AG04449 (cell line): Measurements from ENCODE around the gene MACROH2A1.

Experiments
- CTCF ChIA-PET: fragments of 350-600 bp; formaldehyde crosslinking; extraction: SDS; loops from one replicate; lab custom pipeline; 2021; ENCODE audit warnings: antibody characterized with exemption; lab: Yijun Ruan, JAX
- POLR2A ChIA-PET: fragments of 400-600, 350-600 bp; formaldehyde crosslinking; extraction: SDS; loops from one replicate; lab custom pipeline; 2020; ENCODE audit warnings: antibody characterized with exemption, inconsistent platforms; lab: Yijun Ruan, JAX
- DNase-seq: peaks from one replicate; pipeline ENCODE4 v3.0.0-alpha.2; 2010; ENCODE audit warnings: low read depth, low spot score
- H3K4me3 ChIP-seq: 2 replicates; pipeline ENCODE4 v1.5.1; 2011; ENCODE audit warnings: low read depth, mild to moderate bottlenecking, control low read depth, low read length
- TF ChIP-seq, protein P1 (sequence below): IDR thresholded peaks from one replicate; pipeline ENCODE4 v1.5.1; 2011; ENCODE audit warnings: mild to moderate bottlenecking, moderate library complexity, low read length, control low read depth, inconsistent platforms; ENCODE audit not compliant: insufficient read depth; ENCODE audit errors: missing control alignments

Gene MACROH2A1

DNA sequence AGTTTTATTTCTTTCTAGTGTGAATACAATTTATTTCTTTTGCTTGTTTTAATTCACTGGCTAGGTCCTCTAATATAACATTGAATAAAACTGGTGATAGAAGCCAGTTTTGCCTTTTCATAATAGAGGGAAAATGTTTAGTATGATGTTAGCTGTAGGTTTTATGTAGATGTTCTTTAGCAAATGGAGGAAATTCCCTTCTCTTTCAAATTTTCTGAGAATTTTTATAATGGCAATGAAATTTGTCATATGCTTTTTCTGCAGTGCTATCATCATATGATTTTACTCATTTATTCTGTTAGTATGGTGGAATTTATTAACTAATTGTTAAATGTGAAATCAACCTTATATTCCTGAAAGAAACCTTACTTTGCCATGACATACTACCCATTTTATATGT is 18.1 kb upstream of the MACROH2A1 start:
- no peak overlapping the region for H3K4me3 ChIP-seq
- ChIA-PET CTCF (interaction anchor here (2.8 kb wide), 1 partner anchor 9 kb away, joined by 16 read pairs; no protein-coding TSS in a partner anchor), POLR2A (no interaction called here)
- TF ChIP-seq, protein P1, sequence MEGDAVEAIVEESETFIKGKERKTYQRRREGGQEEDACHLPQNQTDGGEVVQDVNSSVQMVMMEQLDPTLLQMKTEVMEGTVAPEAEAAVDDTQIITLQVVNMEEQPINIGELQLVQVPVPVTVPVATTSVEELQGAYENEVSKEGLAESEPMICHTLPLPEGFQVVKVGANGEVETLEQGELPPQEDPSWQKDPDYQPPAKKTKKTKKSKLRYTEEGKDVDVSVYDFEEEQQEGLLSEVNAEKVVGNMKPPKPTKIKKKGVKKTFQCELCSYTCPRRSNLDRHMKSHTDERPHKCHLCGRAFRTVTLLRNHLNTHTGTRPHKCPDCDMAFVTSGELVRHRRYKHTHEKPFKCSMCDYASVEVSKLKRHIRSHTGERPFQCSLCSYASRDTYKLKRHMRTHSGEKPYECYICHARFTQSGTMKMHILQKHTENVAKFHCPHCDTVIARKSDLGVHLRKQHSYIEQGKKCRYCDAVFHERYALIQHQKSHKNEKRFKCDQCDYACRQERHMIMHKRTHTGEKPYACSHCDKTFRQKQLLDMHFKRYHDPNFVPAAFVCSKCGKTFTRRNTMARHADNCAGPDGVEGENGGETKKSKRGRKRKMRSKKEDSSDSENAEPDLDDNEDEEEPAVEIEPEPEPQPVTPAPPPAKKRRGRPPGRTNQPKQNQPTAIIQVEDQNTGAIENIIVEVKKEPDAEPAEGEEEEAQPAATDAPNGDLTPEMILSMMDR, result no peak
- DNase-seq, result no peak

DNA sequence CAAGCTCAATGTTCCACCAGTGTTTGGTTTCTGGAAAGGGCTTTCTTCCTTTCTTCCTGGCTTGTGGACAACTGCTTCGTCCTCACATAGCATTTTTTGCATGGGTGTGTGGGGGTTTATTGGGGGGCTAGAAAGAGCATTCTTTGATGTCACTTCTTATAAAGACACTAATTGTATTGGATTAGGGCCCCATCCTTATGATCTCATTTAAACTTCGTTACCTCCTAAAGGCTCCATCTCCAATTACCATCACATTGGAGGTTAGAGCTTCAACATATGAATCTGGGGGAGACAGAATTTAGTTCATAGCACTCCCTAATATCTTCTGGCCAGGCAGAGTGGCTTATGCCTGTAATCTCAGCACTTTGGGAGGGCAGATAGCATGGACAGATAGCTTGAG is 6.1 kb upstream of the MACROH2A1 start:
- no peak for DNase-seq
- CTCF ChIA-PET, result interaction anchor here (0.8 to 3.2 kb wide), 4 partner anchors 17 to 73 kb away, joined by 3 to 15 read pairs (median 4); no protein-coding TSS in a partner anchor
- TF ChIP-seq, protein P1, result no peak
- H3K4me3 ChIP-seq, result no peak overlapping the region
- POLR2A ChIA-PET, result no interaction called here

DNA sequence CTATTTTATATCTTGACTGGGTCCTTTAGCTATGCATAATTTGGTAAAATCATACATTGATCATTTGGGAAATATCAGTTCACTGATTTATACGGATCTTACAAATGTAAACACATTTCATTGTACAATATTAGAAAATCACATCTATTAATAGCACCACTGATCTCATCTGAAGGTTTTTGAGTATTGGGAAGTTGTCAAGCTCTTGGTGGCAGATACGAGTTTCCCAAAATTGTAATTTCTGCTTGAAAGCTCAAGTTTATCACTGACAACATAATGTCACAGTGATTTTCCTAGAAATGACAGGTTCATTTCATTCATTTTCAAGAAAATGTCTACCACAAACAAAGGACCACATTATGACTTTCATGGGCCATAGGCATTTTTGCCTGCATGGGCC is 3.0 kb upstream of the MACROH2A1 start:
- H3K4me3 ChIP-seq, result no peak overlapping the region
- CTCF ChIA-PET, result interaction anchor here (0.6 to 2.7 kb wide), 3 partner anchors 23 to 37 kb away, joined by 3 to 22 read pairs (median 3); no protein-coding TSS in a partner anchor
- TF ChIP-seq, protein P1, result no peak
- DNase-seq, result no peak
- POLR2A ChIA-PET, result no interaction called here

DNA sequence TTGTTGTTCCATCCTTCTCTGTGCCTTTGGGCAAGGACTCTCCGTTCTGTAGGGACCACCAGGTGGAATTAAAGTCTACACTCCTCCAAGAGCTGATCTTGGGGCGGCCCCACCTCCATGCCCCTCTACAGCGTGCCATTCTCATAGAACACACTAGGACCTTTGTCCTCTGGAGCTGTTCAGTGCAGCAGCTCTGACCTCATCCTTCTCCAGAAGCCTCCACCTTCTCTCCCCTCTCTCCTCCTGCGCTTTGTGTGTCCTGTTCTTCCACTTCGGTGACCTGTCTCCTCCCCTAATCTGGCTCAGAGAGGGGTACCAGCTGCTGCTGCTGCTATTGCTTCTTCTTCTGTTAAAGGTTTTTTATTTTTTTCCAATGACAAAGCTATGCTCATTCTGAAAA is 1.8 kb upstream of the MACROH2A1 start:
- ChIA-PET CTCF (interaction anchor here (0.8 to 2.7 kb wide), 4 partner anchors 24 to 36 kb away, joined by 3 to 22 read pairs (median 4); no protein-coding TSS in a partner anchor), POLR2A (no interaction called here)
- no peak for DNase-seq
- TF ChIP-seq, protein P1, result no peak
- H3K4me3 ChIP-seq, result no peak overlapping the region

DNA sequence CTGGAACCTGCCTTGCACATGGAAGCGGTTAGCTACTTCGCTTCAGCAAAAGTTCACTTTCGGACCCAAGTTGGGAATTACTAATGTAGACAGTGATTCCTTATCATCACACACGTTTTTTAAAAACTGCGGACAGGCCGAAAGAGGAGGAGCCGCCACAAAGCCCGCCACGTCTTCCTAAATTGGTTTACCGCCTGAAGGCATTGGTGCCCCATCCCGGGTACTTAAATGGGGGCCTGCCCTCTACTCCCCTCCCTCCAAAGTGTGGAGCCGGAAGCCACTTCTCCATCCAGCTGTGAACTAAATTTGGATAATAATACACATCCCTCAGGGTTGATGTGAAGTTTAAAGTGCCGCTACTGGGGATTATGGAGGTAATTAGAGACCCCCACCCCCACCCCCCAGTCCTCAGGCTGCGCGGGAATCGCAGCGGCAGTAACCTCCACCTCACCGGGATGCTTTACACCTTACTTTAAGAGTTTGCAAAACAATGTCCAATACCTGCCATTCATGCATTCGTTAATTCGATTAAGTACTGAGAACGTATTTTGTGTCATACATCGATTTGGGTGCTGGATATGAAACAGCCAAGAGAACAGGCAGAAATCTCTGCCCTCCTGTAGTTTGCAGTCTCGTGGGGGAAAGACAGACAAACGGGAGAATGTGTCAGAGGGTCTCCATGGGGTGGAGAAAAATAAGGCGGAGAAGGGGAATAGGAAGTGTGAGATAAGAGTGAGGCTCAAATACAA is 937 bp upstream of the MACROH2A1 start:
- H3K4me3 ChIP-seq, result peak overlapping the region; percentile 77
- TF ChIP-seq, protein P1, result no peak
- DNase-seq, result no peak
- ChIA-PET CTCF (interaction anchor here (0.7 to 1.8 kb wide), 4 partner anchors 24 to 166 kb away, joined by 3 to 6 read pairs (median 4); no protein-coding TSS in a partner anchor), POLR2A (interaction anchor here (1.2 kb wide), 1 partner anchor 26 kb away, joined by 3 read pairs; no protein-coding TSS in a partner anchor)

DNA sequence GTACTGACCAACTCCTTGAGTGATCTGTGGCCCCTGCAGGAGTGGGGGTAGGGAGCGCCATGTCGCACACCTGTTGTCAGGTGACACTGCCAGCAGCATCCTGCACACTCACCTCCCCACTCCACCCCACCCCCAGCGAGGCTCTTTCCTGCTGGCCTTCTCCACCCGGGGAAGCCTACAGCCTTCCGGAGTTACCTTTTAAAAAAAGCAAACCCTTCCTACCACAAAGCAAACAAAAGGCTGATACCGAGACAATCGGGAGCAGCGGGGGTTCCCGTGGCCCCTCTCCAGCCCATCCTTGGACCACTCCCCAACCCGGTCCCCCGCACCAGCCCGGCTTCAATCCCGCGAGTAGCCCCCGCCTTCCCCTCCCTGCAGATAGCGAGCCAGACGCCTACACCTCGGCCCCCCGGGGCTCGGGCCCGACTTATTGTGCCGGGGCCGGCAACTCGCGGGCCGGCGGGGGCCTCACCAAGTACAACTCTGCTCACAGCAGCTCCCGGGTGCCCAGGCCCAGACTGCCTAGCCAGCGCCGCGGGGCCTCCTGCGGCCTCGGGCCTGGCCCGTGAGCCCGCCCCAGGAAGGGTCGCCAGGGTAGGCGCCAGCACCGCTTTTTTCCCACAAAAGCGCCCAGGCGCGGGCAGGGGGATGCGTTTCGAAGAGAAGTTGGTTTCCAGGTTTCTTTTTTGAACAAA is 724 bp downstream of the MACROH2A1 start:
- ChIA-PET CTCF (interaction anchor here (1.8 kb wide), 1 partner anchor 28 kb away, joined by 5 read pairs; no protein-coding TSS in a partner anchor), POLR2A (no interaction called here)
- peak overlapping the region; percentile 77 for H3K4me3 ChIP-seq
- no peak for DNase-seq
- TF ChIP-seq, protein P1, result no peak
